Muscle of leg (tissue), 11 donors: ENCODE measurements around the gene FRAS1. TPM values are rescaled to one million over a fixed set of nuclear protein-coding genes. Genes with fewer than 3 reads are reported as not detected.

Experiments used
- DNase-seq: peaks from one replicate; pipeline ENCODE4 v3.0.0; 2013
- H3K27ac ChIP-seq: one replicate; pipeline ENCODE4 v1.5.1; 2013; ENCODE audit warnings: mild to moderate bottlenecking, low read length, control low read depth
- H3K27me3 ChIP-seq: one replicate; pipeline ENCODE4 v1.6.1; 2013; ENCODE audit warnings: low read length; ENCODE audit not compliant: control insufficient read depth, insufficient read depth
- H3K36me3 ChIP-seq: one replicate; pipeline ENCODE4 v1.6.1; 2013; ENCODE audit warnings: low read length; ENCODE audit not compliant: control insufficient read depth, insufficient read depth
- H3K4me1 ChIP-seq: one replicate; pipeline ENCODE4 v1.6.1; 2013; ENCODE audit warnings: low read length; ENCODE audit not compliant: control insufficient read depth, insufficient read depth
- H3K4me3 ChIP-seq: one replicate; pipeline ENCODE4 v1.5.1; 2013; ENCODE audit warnings: low read length, control low read depth
- H3K9me3 ChIP-seq: replicated peaks from 2 replicates; pipeline ENCODE4 v1.6.1; 2013; ENCODE audit warnings: low read depth, low read length; ENCODE audit not compliant: control insufficient read depth
- WGBS: methylation state at CpG from one replicate; pipeline ENCODE4 v1.1.5; 2013; ENCODE audit warnings: missing lambda C conversion rate; ENCODE audit not compliant: insufficient coverage; 5-methylcytosine and 5-hydroxymethylcytosine counted together
- polyA plus RNA-seq, 8 donors: library from polyadenylated mRNA; unstranded; fragments of 120-200 nt; gene quantifications; one replicate each; pipeline versions ENCODE4 v1.2.1 to v1.2.3, GENCODE V29; 2013; ENCODE audit warnings: inconsistent platforms in 1 of 8, low replicate concordance in 1 of 8; ENCODE audit not compliant: insufficient read length in 8 of 8, insufficient read depth in 1 of 8
- total RNA-seq: library from RNA; stranded (reverse); fragments of 120-200 nt; gene quantifications from one replicate; pipeline ENCODE4 v1.2.4, GENCODE V29; 2013

FRAS1 gene
- total and polyA plus RNA-seq, 9 donors, result 3.6 to 15.8 (median 7.4) TPM

DNA sequence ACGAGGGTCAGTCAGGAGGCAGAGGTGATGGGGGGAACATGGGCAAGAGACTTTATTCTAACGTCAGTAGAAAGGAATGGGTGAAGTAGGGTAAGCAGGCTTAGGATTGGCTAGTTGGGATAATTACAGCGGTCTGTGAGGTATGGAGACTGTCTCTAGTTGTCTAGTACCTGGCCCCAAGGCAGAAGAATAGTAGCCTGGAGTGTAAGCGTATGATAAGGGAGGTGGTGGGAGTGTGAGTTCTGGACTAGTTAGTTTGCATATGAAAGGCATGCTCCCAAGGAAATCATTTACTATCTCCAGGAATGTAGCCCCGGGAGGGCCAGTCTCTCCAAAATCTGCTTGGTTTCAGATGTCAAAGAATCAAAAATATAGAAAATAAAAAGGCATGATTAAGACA is 274.8 kb downstream of the FRAS1 start:
- 82% methylated on average over 3 of the region's 5 CpGs for WGBS
- no peaks in the 10 kb centered on the region for H3K9me3 ChIP-seq
- no peak for DNase-seq
- no peak overlapping the region for H3K27ac ChIP-seq
- no peaks in the 10 kb centered on the region for H3K36me3 ChIP-seq
- H3K4me1 ChIP-seq, result peaks cover 6% of the 10 kb centered on the region
- H3K4me3 ChIP-seq, result no peak overlapping the region
- no peaks in the 10 kb centered on the region for H3K27me3 ChIP-seq

DNA sequence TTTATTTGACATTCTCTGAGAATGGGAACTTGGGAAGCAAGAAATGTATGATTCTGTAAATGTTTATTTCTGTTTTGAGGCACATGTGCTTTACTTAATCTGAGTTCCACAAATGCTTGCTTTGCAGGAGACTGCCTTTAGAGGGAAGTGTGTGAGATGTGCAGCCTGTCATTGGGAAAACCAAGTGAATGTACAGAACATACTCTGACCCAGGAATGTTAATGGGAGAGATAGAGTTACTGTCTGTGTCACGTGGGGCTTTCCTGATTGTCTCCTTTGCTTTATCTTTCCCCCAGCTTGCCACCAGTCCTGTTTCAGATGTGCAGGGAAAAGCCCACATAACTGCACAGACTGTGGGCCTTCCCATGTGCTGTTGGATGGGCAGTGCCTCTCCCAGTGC is 275.9 kb downstream of the FRAS1 start:
- Histone ChIP-seq H3K4me1 (peaks cover 6% of the 10 kb centered on the region), H3K27ac (no peak overlapping the region), H3K27me3 (no peaks in the 10 kb centered on the region), H3K4me3 (no peak overlapping the region), H3K36me3 (no peaks in the 10 kb centered on the region), H3K9me3 (no peaks in the 10 kb centered on the region)
- DNase-seq, result no peak
- 29% methylated on average over 1 of the region's 1 CpG for WGBS

DNA sequence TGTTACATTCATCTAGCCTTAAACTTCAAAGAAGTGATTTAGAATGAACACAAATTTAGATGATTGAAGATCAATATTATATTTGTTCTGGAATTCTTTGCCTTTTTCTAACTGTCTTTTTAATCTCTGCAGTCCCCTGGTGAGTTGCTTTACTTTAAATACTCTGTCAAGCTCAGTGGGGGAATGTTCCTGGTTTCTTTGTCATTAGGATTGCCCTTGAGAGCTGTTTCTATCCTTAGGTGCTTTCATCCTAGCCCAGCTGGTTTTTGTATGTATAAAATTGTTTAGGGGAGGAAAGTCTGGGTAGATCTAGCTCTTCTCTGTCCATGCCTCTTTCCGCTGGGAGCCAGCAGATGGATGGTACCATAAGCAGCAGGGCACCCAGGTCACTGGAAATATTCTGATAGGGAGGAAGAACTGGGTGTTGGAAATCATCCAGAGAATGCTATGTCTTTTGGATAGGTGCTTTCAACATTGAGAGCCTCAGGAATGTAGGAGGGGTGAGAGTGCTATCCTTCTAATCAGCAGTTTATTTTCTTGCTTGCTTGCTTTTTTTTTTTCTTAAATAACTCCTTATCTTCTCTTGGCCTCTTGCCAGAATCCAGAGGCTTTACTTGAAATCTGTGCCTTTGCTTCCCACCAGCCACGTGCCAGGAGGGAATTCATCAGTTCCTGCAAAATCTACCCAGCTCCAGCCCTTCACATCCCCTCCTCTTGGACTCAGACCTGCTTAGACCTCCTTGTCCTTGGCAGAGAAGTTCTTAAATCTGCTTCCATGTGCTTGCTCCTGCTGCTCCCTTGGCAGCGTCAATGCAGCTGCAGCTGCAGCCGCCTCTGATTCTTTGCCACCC is 279.2 kb downstream of the FRAS1 start:
- WGBS, result 25% methylated on average over 2 of the region's 4 CpGs
- peaks cover 6% of the 10 kb centered on the region for H3K4me1 ChIP-seq
- no peaks in the 10 kb centered on the region for H3K27me3 ChIP-seq
- no peaks in the 10 kb centered on the region for H3K36me3 ChIP-seq
- no peak overlapping the region for H3K27ac ChIP-seq
- no peak overlapping the region for H3K4me3 ChIP-seq
- DNase-seq, result peak; percentile 37
- no peaks in the 10 kb centered on the region for H3K9me3 ChIP-seq

DNA sequence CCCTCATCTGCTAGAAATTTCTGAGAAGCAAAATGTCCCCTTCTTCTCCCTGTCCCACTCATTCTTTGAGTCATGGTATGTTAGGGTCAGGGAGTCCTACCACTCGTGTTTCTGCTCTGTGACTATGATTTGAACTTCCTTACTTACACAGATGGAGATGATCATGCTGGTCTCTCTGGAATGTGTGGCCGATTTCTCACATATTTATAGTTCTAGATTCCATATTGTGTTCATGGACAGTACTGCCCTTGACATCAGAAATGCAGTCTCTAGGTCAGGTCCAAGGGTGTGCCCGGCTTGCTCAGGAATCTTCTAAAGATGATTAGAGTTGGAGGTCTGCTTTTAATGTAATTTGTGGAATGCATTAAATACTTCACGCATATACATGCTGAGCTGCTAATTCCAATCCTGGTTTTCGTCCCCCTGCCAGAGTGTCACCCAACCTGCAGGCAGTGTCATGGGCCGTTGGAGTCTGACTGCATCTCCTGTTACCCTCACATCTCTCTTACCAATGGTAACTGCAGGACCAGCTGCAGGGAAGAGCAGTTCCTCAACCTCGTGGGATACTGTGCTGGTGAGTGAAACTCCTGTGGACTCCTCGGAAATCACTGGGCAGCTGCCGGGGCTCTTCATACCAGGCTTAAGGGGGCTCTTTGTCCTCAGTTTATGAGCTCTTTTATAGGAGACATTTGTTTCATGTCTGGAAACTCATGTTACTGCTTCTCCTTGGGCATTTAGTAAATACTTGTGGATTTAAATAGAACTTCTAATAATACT is 280.3 kb downstream of the FRAS1 start:
- peak; percentile 8 for DNase-seq
- H3K4me3 ChIP-seq, result no peak overlapping the region
- no peak overlapping the region for H3K27ac ChIP-seq
- H3K9me3 ChIP-seq, result no peaks in the 10 kb centered on the region
- WGBS, result 78% methylated on average over 4 of the region's 9 CpGs
- peaks cover 6% of the 10 kb centered on the region for H3K4me1 ChIP-seq
- H3K27me3 ChIP-seq, result no peaks in the 10 kb centered on the region
- H3K36me3 ChIP-seq, result no peaks in the 10 kb centered on the region

- DNase-seq, result peak; percentile 37
- Histone ChIP-seq H3K27ac (no peak overlapping the region), H3K4me3 (no peak overlapping the region), H3K36me3 (no peaks in the 10 kb centered on the region), H3K4me1 (no peaks in the 10 kb centered on the region), H3K27me3 (no peaks in the 10 kb centered on the region), H3K9me3 (no peaks in the 10 kb centered on the region)
- WGBS, result 33% methylated on average over 1 of the region's 5 CpGs
Observed at GRCh38 chr4:78342125-78342524, 285.0 kb downstream of the FRAS1 start.

- no peaks in the 10 kb centered on the region for H3K9me3 ChIP-seq
- no CpG with 5 or more reads among the region's 3 CpGs for WGBS
Observed at GRCh38 chr4:78343682-78344081, 286.6 kb downstream of the FRAS1 start.

GRCh38 chr4:78345237-78345636 is 288.1 kb downstream of the FRAS1 start:
- Histone ChIP-seq H3K27ac (no peak overlapping the region), H3K36me3 (no peaks in the 10 kb centered on the region), H3K9me3 (no peaks in the 10 kb centered on the region), H3K27me3 (no peaks in the 10 kb centered on the region), H3K4me3 (no peak overlapping the region), H3K4me1 (no peaks in the 10 kb centered on the region)
- no peak for DNase-seq
- WGBS, result no CpG with 5 or more reads among the region's 2 CpGs

More at GRCh38 chr4:78343682-78344081, 286.6 kb downstream of the FRAS1 start:
- no peaks in the 10 kb centered on the region for H3K4me1 ChIP-seq
- H3K36me3 ChIP-seq, result no peaks in the 10 kb centered on the region
- no peak overlapping the region for H3K27ac ChIP-seq
- H3K4me3 ChIP-seq, result no peak overlapping the region
- DNase-seq, result peak; percentile 15
- no peaks in the 10 kb centered on the region for H3K27me3 ChIP-seq

- Histone ChIP-seq H3K36me3 (no peaks in the 10 kb centered on the region), H3K27me3 (no peaks in the 10 kb centered on the region), H3K4me3 (no peak overlapping the region), H3K27ac (no peak overlapping the region), H3K9me3 (no peaks in the 10 kb centered on the region), H3K4me1 (no peaks in the 10 kb centered on the region)
- no peak for DNase-seq
- WGBS, result 83% methylated on average over 1 of the region's 5 CpGs
Observed at GRCh38 chr4:78346222-78346621, 289.1 kb downstream of the FRAS1 start.

DNA sequence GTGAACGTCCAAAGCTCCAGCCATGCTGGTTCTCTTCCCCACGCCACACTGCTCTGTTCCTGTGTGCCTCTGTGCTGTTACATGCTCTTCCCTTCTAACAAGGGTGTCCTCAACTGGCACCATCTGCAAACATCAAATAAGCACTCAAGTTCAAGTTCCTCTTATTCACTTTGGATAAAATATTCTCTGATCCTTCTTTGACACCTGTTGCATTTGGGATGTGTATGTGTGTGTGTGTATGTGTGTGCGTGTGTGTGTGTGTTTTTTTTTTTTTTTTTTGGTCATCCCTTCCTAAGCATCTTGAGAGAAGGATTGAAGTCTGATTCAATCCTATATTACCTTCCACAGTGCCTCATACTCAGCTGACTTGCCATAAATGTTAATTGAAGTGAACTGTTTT is 290.4 kb downstream of the FRAS1 start:
- H3K4me1 ChIP-seq, result no peaks in the 10 kb centered on the region
- 80% methylated on average over 2 of the region's 3 CpGs for WGBS
- no peak for DNase-seq
- H3K27ac ChIP-seq, result no peak overlapping the region
- H3K36me3 ChIP-seq, result no peaks in the 10 kb centered on the region
- H3K27me3 ChIP-seq, result no peaks in the 10 kb centered on the region
- no peak overlapping the region for H3K4me3 ChIP-seq
- H3K9me3 ChIP-seq, result no peaks in the 10 kb centered on the region

- H3K4me3 ChIP-seq, result no peak overlapping the region
- H3K36me3 ChIP-seq, result no peaks in the 10 kb centered on the region
- no peaks in the 10 kb centered on the region for H3K27me3 ChIP-seq
- DNase-seq, result no peak
- peaks cover 4% of the 10 kb centered on the region for H3K4me1 ChIP-seq
- no peak overlapping the region for H3K27ac ChIP-seq
- H3K9me3 ChIP-seq, result no peaks in the 10 kb centered on the region
- no CpG with 5 or more reads among the region's 6 CpGs for WGBS
Observed at GRCh38 chr4:78353921-78354320, 296.8 kb downstream of the FRAS1 start.
